MCF 10A (cell line): Measurements from ENCODE around the gene LRBA. TPM values are rescaled to one million over a fixed set of nuclear protein-coding genes. Genes with fewer than 3 reads are reported as not detected.

ENCODE experiments used
- BruUV-seq: library from RNA; stranded (reverse); fragments of 400-500 nt; replicated peaks from 2 replicates; lab custom pipeline; 2021; lab: Mats Ljungman, UMichigan
- CTCF ChIA-PET: fragments of 300-600 bp; sonication (Branson Sonifier 250); formaldehyde crosslinking; extraction: SDS; loops from one replicate; lab custom pipeline; 2021; ENCODE audit warnings: antibody characterized with exemption, inconsistent platforms; lab: Yijun Ruan, JAX
- POLR2A ChIA-PET: fragments of 300-600, 350-650 bp; sonication (Branson Sonifier 250); formaldehyde crosslinking; extraction: SDS; loops from one replicate; lab custom pipeline; 2020; ENCODE audit warnings: antibody characterized with exemption, inconsistent platforms; lab: Yijun Ruan, JAX
- DNase-seq: peaks from one replicate; pipeline ENCODE4 v3.0.0-alpha.2; 2018; ENCODE audit not compliant: unreplicated experiment
- H3K27ac Mint-ChIP-seq: one replicate; pipeline ENCODE4 v1.8.0; 2022; ENCODE audit warnings: mild to moderate bottlenecking, low read depth, mixed read lengths; ENCODE audit not compliant: unreplicated experiment
- H3K27me3 Mint-ChIP-seq: one replicate; pipeline ENCODE4 v1.8.0; 2022; ENCODE audit warnings: mixed read lengths; ENCODE audit not compliant: insufficient read depth, unreplicated experiment
- H3K36me3 Mint-ChIP-seq: one replicate; pipeline ENCODE4 v1.8.0; 2022; ENCODE audit warnings: mild to moderate bottlenecking, moderate library complexity, mixed read lengths; ENCODE audit not compliant: insufficient read depth, unreplicated experiment
- H3K4me1 Mint-ChIP-seq: one replicate; pipeline ENCODE4 v1.8.0; 2022; ENCODE audit warnings: mixed read lengths; ENCODE audit not compliant: insufficient read depth, unreplicated experiment
- H3K4me3 Mint-ChIP-seq: one replicate; pipeline ENCODE4 v1.8.0; 2022; ENCODE audit warnings: mild to moderate bottlenecking, moderate library complexity, mixed read lengths; ENCODE audit not compliant: unreplicated experiment
- H3K9me3 Mint-ChIP-seq: one replicate; pipeline ENCODE4 v1.8.0; 2022; ENCODE audit warnings: mixed read lengths; ENCODE audit not compliant: unreplicated experiment
- CTCF ChIP-seq: fragments of 200-600 bp; IDR thresholded peaks from one replicate; pipeline ENCODE4 v1.8.0; 2022; ENCODE audit warnings: antibody characterized with exemption, mild to moderate bottlenecking; ENCODE audit not compliant: unreplicated experiment
- intact Hi-C: fragments of 100-400 bp; cut with micrococcal nuclease; formaldehyde crosslinking; loops from 2 replicates; pipeline ENCODE4 v1.14.1; 2022
- total RNA-seq: library from RNA; stranded (reverse); gene quantifications from 2 replicates; pipeline ENCODE4 v1.2.3, GENCODE V29; 2022

LRBA gene
- total RNA-seq, 1 experiment from 2014 or later = 64.5 TPM

DNA sequence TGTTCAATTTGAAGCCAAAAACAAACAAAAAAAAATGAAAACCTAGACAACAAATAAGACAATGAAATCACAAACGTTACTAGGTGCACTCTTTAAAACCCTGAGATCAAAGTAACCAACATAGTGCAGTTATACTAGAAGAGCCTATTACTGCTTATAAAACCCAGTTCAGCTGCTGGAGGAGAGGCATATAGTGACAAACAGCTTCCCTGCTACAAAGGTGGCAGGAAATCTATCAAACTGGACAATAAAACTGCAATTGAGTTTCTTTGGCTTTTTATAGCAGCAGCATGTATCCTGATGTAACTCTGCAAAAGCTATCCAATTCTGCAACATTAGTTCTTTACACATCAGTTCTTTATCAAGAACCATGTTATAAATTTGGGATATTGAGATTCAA lies 155.6 kb downstream of the LRBA start:
- Mint-ChIP-seq H3K27ac (no peak overlapping the region), H3K27me3 (no peaks in the 10 kb centered on the region), H3K4me1 (no peaks in the 10 kb centered on the region), H3K4me3 (no peak overlapping the region), H3K9me3 (no peaks in the 10 kb centered on the region), H3K36me3 (peaks cover 4% of the 10 kb centered on the region)
- no peak for TF ChIP-seq CTCF
- CTCF ChIA-PET = no interaction called here
- no peak for DNase-seq
- intact Hi-C loops = no loop called here
- BruUV-seq = no TSS peak
- POLR2A ChIA-PET = no interaction called here

DNA sequence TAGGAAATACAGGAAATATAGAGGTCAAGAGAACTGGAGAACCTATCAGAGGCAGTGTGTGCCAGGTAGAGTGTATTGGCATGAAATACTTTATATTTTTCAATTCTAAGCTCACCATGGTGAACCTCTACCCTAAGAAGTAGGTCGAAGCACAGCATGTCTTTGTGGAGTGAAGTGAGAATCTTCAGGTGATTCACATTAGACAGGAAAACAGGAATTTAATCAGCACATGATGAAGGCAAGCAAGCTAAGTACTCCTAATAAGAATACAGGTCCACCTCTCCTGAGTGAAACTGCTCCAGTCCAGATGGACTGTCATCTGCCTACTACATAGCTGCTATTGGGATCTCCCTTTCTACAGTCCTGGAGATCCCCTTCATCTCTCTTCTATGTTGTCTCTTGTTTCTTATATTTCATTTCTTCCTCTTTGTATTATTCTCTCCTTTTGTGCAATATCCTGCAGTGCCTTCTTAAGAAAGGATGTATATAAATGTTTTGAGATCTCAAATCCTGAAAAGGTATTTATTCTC lies 159.0 kb downstream of the LRBA start:
- ChIA-PET POLR2A (interaction anchor here (0.7 to 1.6 kb wide), 3 partner anchors 10 to 132 kb away, joined by 3 to 5 read pairs (median 4); no protein-coding TSS in a partner anchor), CTCF (interaction anchor here (1.1 kb wide), 1 partner anchor 11 kb away, joined by 8 read pairs; no protein-coding TSS in a partner anchor)
- TF ChIP-seq CTCF = no peak
- Mint-ChIP-seq H3K27ac (no peak overlapping the region), H3K36me3 (peaks cover 8% of the 10 kb centered on the region), H3K4me1 (no peaks in the 10 kb centered on the region), H3K27me3 (no peaks in the 10 kb centered on the region), H3K4me3 (no peak overlapping the region), H3K9me3 (no peaks in the 10 kb centered on the region)
- no peak for DNase-seq
- intact Hi-C loops = no loop called here
- no TSS peak for BruUV-seq

DNA sequence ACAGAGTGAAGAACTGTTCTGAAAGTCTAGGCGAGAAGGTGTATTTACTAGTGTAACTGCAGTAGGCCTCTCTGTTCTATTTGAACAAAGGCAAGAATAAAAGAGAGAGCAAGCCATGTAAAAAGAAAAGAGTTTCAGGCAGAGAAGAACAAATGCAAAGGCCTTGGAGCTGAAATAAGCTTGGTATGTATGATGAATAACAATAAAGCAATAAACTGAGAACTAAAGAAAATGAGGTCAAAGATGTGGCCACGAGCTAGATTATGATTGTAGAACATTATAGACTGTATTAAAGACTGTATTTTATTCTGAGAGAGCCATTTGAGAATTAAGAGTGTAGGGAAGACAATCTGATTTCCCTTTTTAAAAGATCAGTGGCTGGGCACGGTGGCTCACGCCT lies 160.5 kb downstream of the LRBA start:
- Mint-ChIP-seq H3K27me3 (no peaks in the 10 kb centered on the region), H3K27ac (no peak overlapping the region), H3K4me1 (no peaks in the 10 kb centered on the region), H3K36me3 (peaks cover 14% of the 10 kb centered on the region), H3K9me3 (no peaks in the 10 kb centered on the region), H3K4me3 (no peak overlapping the region)
- TF ChIP-seq CTCF = no peak
- BruUV-seq = no TSS peak
- POLR2A ChIA-PET = no interaction called here
- intact Hi-C loops = no loop called here
- CTCF ChIA-PET = interaction anchor here (1.1 kb wide), 1 partner anchor 9 kb away, joined by 7 read pairs; no protein-coding TSS in a partner anchor
- DNase-seq = no peak

DNA sequence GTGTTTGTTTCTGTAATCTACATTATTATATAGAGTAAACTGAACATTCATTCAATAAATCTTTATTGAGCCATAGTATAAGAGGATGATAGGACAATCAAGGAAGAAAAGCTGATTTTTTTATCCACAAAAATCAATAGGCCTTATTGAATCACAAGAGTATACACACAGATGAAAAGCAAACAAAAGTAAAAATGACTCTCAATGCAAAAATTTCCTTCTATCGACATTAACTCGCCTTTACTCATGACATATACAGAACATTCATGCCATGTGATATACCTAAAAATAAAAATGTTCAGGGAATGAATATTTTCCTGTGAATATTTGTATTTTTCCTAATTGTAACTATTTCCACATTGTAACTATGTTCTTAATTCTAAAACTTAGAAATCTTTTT lies 161.2 kb downstream of the LRBA start:
- no peaks in the 10 kb centered on the region for H3K4me1 Mint-ChIP-seq
- ChIA-PET CTCF (interaction anchor here (1.1 kb wide), 1 partner anchor 9 kb away, joined by 7 read pairs; no protein-coding TSS in a partner anchor), POLR2A (no interaction called here)
- intact Hi-C loops = no loop called here
- no peak for DNase-seq
- peaks cover 14% of the 10 kb centered on the region for H3K36me3 Mint-ChIP-seq
- no TSS peak for BruUV-seq
- TF ChIP-seq CTCF = no peak
- H3K9me3 Mint-ChIP-seq = no peaks in the 10 kb centered on the region
- H3K27me3 Mint-ChIP-seq = no peaks in the 10 kb centered on the region
- H3K4me3 Mint-ChIP-seq = no peak overlapping the region
- no peak overlapping the region for H3K27ac Mint-ChIP-seq
